Hematopoietic multipotent progenitor cell treated with erythropoietin and hydrocortisone succinate and interleukin-3 and kit ligand, for 6 days (in vitro differentiated cells): ENCODE data around the gene TBL3.
A peak's percentile ranks its signal among the peaks of the same experiment; 100 is the strongest.
"Not testable (repeated sequence)": the region's sequence is repeated elsewhere in the genome, so short reads cannot be mapped to it uniquely, and the experiment has no call there.

Experiments
- DNase-seq: peaks from one replicate; pipeline ENCODE4 v3.0.0-alpha.2; 2015

TBL3 gene

DNA sequence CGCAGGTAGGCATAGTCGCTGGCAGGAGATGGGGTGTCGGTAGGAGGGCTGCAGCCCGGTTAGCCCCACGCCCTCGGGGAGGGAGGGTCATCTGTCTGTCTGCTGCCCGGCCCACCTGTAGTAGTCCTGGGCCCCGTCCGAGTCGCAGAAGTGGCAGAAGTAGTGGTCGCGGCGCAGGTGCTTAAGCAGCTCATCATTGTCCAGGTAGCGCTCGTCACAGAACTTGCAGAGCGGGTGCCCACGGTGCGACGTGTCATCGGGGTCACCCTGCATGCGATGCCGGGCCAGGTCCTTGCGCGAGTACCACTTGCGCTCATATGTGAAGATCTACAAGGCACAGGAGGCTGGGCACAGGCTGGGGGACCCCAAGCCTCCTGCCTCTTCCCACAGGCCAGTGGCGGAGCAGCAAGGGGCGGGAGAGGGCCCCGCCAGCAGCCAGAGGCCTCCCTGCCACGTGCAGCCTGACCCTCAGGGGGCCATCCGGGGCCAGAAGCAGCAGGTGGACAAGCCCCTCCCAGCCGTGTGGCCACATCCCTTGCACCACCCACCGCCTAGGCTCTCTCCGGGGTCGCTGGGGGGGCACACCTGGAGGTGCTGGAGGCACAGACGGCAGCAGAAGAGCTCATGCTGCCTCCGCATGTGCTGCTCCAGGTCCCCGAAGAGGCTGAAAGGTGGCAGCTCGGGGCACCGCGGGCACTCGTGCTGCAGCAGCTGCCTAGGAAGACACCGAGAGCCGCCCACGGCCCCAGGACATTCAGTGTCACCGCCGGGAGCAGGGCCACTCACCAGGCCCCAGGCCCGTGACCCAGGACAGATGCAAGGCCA lies 30.8 kb downstream of the TBL3 start:
- no peak for DNase-seq

- no peak for DNase-seq
Measured at GRCh38 chr16:2003231-2003826, 31.5 kb downstream of the TBL3 start.

DNA sequence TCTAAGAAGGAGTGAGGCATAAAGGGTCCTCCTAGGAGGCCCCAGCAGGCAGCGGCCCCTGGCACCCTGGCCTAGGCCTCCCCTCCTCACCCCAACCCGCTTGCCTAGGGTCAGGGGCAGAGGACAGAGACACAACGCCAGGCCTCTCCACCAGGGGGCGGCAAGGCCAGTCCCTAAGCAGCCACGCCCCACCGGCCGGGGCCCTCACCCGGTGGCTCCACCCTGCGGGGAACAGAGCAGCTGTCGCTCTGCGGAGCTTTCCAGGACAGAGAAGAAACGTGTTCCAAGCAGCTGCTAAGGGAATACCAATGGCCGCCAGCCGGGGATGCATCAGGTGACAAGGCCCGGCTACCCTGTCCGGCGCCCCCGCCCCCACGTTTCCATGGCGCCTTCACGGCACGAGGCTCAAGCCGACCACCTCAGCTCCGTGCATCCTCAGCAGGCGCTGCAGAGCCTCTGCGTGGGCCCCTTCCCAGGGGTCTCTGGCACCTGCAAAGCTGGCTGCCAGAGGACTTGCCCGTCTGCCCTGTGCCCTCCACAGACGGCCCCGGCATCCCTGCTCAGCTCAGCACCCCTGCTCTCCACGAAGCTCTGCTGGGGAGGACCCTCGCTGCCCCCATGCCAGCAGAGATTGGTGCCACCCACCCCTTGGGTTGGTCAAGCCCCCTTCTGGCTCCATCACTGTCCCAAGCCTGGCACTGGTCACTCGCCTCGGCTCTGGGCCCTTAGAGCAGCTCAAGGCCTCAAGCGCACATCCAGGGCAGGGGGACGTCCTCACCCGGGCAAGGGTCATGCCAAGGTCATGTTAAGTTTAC lies 32.2 kb downstream of the TBL3 start:
- DNase-seq: peak; percentile 98

DNA sequence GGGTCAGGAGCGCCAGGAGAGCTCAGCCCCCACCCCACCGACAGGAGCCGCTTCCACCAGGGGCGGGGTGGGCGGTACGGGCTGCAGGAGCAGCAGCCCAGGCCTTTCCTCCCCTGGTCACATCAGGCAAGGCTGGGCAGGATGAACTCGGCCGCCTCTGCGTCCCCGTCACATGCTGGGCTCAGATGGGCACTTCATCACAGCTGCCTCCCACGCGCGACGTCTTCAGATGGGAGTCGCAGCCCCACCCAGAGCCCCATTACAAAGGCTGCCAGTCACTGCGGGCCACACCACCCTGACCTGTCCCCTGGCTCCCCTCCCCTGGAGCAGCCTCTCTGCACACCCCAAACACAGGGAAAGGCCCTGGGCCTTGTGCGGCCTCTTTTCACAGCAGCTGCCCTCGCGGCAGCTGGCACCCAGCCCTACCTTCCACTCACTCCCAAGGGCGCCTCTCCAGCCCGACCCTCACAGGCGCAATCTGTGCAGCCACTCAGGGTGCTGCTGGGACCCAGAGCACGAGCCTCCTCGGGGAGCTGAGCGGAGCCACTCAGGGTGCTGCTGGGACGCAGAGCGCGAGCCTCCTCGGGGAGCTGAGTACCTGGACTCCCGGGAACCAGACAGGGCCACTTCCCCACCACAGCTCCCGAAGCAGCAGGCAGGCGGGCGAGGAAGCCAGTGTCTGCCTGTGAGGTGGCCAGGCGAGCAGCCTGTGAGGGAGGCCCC lies 33.1 kb downstream of the TBL3 start:
- no peak for DNase-seq

- DNase-seq: peak; percentile 87
Measured at GRCh38 chr16:2005646-2006045, 33.8 kb downstream of the TBL3 start.

GRCh38 chr16:2006317-2006716 lies 34.5 kb downstream of the TBL3 start:
- DNase-seq: no peak

GRCh38 chr16:2007081-2007836 lies 35.4 kb downstream of the TBL3 start:
- DNase-seq: no peak

DNA sequence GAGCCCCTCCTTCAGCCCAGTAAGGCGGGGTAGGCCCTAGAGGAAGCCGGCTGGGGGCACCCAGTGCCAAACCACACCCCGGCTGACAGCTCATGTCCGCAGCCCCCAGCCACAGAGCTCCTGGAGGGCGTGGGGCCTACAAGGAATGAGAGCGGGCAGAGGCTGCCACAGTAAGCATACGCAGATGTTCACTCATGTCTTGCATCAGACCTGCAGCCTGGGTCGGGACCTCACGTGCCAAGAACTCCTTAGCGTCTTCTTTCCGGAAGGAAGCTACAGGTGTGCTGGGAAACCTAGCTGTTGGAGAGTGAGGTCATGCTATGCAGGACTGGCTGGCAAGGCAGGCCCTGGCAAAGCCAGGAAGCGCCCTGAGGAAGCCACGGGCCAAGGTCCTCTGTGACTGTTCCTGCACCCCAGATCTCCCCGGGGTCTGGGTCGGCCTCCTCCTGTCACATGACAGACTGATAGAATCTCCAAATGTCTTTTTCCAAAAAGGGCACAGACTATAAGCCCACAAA lies 36.2 kb downstream of the TBL3 start:
- peak; percentile 85 for DNase-seq

GRCh38 chr16:2008631-2009163 lies 36.8 kb downstream of the TBL3 start:
- peak; percentile 56 for DNase-seq

DNA sequence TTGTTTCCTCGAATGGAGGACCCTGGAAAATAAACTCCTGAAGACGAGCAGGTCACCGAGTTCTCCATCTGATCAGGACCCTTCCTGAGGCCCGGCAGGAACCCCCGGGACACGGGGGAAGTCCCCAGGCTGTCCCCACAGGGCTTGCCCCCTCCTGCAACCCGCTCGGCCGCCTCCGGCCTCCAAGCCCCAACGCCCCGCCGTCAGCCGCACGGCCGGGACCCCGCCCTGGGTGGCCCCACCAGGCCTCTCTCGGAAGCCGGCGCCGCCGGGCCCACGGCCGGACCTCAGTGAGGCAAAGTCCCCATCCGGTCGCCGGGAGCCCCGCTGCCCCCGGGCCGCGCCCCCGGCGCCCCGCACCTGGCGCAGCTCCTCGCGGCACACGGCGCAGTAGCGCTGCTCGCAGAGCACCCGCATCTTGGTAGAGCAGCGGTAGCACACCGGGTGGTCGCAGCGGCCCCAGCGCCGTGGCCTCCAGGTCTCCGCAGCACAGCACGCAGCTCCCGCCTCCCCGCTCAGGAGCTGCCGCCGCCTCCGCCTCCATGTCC lies 37.4 kb downstream of the TBL3 start:
- DNase-seq: no peak

DNA sequence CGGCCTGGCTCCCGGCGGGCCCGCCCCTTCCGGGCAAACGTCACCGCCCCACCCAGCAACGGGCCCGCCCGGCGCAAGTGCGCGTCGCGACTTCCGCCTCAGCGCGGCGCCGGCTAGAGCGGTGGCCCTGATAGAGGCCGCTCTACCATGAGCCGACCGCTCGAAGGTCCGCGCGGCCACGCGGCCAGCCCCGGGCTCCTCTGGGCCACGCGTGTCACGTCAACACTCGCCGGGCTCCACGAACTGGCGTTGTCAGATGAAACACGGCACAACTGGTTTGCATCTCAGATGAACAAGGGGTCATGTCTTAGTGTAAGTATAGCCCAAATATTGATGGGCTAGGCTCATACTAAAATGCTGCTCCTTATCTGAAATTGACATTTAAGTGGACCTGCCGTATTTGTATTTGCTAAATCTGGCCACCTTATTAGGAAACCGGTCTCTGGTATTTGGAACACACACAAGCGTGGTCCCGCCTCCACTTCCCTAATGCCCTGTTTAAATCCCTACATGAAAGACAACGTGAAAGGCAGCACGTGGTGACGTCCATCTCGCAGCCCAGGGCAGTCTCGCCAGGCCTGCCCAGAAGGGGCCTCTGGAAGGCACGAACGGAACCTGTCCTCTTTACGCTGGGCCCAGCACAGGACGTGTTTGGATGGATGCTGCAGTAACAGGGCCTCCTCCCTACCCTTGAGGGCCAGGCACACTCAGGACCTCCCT lies 38.1 kb downstream of the TBL3 start, which contains the start of gene ZNF598:
ZNF598 (minus strand) TSS at position 31 of the 720 bp plus-strand sequence.
- peak; percentile 90 for DNase-seq

GRCh38 chr16:2011726-2012125 lies 39.9 kb downstream of the TBL3 start:
- DNase-seq: not testable (repeated sequence)

DNA sequence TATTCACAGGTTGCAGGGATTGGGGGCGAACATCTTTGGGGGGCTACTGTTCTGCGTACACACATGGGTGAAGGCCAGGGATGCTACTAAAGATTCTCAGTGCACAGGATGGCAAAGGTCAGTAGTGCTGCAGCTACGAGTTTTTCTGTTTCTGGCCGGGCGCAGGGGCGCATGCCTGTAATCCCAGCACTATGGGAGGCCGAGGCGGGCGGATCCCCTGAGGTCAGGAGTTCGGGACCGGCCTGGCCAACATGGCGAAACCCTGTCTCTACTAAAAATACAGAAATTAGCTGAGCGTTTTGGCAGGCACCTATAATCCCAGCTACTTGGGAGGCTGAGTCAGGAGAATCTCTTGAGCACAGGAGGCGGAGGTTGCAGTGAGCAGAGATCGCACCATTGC lies 41.7 kb downstream of the TBL3 start:
- DNase-seq: no peak

DNA sequence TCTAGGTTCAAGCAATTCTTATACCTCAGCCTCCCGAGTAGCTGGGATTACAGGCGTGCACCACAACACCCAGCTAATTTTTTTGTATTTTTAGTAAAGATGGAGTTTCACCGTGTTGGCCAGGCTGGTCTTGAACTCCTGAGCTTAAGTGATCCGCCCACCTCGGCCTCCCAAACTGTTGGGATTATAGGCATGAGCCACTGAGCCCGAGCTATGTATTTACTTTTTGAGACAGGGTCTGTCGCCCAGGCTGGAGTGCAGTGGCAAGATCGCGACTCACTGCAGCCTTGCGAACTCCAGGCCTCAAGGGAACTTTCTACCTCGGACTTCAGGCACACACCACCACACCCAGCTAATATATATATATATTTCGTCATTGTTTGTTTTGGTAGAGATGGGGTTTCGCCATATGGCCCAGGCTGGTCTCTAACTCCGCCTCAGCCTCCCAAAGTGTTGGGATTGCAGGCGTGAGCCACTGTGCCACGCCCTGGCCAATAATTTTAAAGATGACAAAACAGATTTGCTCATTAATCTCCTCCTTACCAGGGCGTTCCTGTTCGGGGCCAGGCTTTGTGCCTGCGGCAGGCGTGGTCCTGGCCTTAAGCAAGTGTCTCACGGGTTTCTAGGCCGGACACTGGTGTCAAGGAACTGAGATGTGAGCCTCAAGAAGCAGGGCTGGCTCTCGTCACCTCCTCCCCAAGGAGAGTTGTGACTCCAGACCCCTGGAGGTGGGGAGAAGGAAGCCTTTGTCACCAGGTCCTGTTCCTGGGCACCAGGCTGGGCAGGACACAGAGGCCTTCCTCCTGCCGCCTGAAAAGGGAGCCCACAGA lies 43.5 kb downstream of the TBL3 start:
- DNase-seq: no peak

GRCh38 chr16:2015947-2016208 lies 44.0 kb downstream of the TBL3 start:
- no peak for DNase-seq

DNA sequence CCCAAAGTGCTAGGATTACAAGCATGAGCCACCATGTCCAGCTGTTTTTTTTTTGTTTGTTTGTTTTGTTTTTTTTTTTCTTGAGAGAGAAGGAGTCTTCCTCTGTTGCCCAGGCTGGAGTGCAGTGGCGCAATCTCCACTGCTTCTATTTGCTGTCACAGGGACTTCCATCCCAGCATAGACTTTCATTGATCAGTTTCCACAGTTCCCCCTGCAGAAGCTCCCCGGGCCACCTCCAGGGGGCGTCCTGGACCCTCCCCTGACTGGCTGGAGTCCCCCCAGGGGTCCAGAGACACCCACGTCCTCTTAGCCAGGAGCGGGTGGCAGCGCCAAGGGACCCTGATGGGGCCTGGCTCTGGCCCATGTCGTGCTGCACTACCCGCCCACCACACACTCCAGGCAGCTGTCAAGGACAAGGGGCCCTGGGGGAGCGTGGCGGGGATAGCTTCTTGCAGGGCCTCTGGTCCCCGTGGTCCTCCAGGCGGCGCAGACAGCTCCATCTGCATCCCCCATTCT lies 44.6 kb downstream of the TBL3 start:
- DNase-seq: no peak

GRCh38 chr16:2019518-2019920 lies 47.7 kb downstream of the TBL3 start, which contains the start of gene NPW:
Gene NPW (plus strand): TSS chr16:2019785.
- DNase-seq: peak; percentile 55

- no peak for DNase-seq
Measured at GRCh38 chr16:2019921-2020831, 48.3 kb downstream of the TBL3 start.

DNA sequence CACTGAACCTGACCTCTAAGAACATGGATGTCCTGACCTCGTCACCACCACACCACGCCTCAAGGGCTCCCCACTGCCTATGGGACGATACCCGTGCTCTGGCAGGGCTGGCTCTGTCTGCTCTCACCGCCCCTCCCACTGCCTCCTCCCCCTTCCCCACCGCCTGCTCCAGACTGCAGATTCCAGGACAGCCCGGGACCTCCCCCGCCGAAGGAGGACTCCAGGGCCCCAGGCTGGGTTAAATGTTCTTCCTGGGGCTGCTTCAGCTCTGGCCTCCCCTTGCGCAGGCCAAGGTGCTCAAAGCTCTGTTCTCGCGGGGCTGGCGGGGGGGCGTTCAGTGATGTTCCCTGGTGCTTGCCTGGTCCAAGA lies 50.9 kb downstream of the TBL3 start:
- peak; percentile 63 for DNase-seq
